Progenitor cell of endocrine pancreas (in vitro differentiated cells): ENCODE measurements around the gene RNASE13. TPM values are rescaled to one million over a fixed set of nuclear protein-coding genes. Genes with fewer than 3 reads are reported as not detected.

Source experiments
- DNase-seq: peaks from one replicate; pipeline ENCODE4 v3.0.0; 2021; ENCODE audit warnings: low spot score; ENCODE audit not compliant: unreplicated experiment
- H3K27ac Mint-ChIP-seq: 2 replicates; pipeline ENCODE4 v1.8.0; 2021; ENCODE audit warnings: mild to moderate bottlenecking, moderate library complexity, mixed read lengths
- H3K27me3 Mint-ChIP-seq: 2 replicates; pipeline ENCODE4 v1.8.0; 2021; ENCODE audit warnings: mixed read lengths
- H3K36me3 Mint-ChIP-seq: 2 replicates; pipeline ENCODE4 v1.8.0; 2022; ENCODE audit warnings: mixed read lengths; ENCODE audit not compliant: insufficient read depth
- H3K4me1 Mint-ChIP-seq: 2 replicates; pipeline ENCODE4 v1.8.0; 2021; ENCODE audit warnings: low read depth, mixed read lengths
- H3K4me3 Mint-ChIP-seq: 2 replicates; pipeline ENCODE4 v1.8.0; 2021; ENCODE audit warnings: low read depth, mild to moderate bottlenecking, moderate library complexity, mixed read lengths
- H3K9me3 Mint-ChIP-seq: 2 replicates; pipeline ENCODE4 v1.8.0; 2021; ENCODE audit warnings: low read depth, mixed read lengths
- total RNA-seq: library from RNA; stranded (reverse); gene quantifications from 2 replicates; pipeline ENCODE4 v1.2.1, GENCODE V29; 2021
- TF ChIP-seq, protein P1 (sequence below): fragments of 200-600 bp; sonication (generic); IDR thresholded peaks from one replicate; pipeline ENCODE4 v1.5.0; 2021; ENCODE audit warnings: antibody characterized with exemption, mild to moderate bottlenecking; ENCODE audit not compliant: unreplicated experiment

RNASE13 gene
- total RNA-seq, 1 donor from 2014 or later = not detected

DNA sequence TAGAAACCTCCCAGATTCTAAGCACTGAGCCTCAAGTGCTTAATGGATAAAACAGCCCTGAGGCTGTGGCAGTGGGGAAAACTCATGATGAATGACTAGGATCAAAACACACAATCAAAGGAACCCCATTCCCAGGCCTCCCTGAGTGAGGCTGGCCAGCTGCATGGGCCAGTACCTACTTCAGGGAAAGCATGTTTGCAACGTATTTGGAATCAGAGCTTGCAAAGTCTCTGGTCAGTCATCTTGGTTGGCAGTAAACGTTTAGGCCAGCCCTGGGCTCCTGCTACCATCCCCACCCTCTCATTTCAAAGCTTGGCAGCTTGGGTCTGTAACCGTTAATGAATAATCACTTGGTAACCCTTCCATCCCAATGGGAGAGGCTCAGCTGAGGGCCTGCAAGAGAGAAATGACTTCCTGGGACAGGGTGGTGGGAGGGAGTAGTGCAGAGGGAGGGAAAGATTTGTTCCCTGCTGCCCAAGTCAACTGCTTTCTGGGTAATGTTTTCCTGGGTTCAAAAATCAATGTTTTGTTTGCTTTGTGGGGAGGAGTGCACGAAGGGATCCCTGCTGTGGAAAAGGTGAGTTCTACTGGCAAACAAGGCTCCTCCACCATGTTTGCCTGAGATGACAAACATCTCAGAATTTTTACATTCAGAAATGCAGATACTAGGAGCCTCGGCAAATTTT, 21.0 kb upstream of the RNASE13 start:
- Mint-ChIP-seq H3K4me3 (peak overlapping the region; percentile 34), H3K4me1 (peaks cover 31% of the 10 kb centered on the region), H3K27me3 (no peaks in the 10 kb centered on the region), H3K9me3 (no peaks in the 10 kb centered on the region), H3K36me3 (no peaks in the 10 kb centered on the region), H3K27ac (peak overlapping the region; percentile 88)
- TF ChIP-seq, protein P1, sequence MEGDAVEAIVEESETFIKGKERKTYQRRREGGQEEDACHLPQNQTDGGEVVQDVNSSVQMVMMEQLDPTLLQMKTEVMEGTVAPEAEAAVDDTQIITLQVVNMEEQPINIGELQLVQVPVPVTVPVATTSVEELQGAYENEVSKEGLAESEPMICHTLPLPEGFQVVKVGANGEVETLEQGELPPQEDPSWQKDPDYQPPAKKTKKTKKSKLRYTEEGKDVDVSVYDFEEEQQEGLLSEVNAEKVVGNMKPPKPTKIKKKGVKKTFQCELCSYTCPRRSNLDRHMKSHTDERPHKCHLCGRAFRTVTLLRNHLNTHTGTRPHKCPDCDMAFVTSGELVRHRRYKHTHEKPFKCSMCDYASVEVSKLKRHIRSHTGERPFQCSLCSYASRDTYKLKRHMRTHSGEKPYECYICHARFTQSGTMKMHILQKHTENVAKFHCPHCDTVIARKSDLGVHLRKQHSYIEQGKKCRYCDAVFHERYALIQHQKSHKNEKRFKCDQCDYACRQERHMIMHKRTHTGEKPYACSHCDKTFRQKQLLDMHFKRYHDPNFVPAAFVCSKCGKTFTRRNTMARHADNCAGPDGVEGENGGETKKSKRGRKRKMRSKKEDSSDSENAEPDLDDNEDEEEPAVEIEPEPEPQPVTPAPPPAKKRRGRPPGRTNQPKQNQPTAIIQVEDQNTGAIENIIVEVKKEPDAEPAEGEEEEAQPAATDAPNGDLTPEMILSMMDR = no peak
- DNase-seq = no peak

DNA sequence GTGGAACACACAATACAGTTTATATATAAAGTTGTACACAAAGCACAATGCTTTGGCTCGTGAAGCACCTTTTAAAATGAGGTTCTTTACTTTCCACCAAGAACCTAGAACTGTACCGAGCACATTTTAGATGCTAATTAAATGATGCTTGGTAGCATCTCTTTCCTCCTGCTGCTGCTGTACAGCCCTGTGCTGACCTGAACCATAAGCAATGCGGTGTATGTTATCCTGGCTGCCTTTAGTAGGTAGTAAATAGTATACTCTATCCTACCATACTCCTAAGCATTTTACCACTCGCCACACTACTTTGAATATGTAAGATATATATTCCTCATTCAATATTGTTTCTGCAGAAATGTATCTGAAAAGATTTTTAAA, 20.1 kb upstream of the RNASE13 start:
- Mint-ChIP-seq H3K9me3 (no peaks in the 10 kb centered on the region), H3K36me3 (no peaks in the 10 kb centered on the region), H3K4me1 (peaks cover 23% of the 10 kb centered on the region), H3K4me3 (no peak overlapping the region), H3K27ac (no peak overlapping the region), H3K27me3 (no peaks in the 10 kb centered on the region)
- DNase-seq = no peak
- TF ChIP-seq, protein P1 = no peak

DNA sequence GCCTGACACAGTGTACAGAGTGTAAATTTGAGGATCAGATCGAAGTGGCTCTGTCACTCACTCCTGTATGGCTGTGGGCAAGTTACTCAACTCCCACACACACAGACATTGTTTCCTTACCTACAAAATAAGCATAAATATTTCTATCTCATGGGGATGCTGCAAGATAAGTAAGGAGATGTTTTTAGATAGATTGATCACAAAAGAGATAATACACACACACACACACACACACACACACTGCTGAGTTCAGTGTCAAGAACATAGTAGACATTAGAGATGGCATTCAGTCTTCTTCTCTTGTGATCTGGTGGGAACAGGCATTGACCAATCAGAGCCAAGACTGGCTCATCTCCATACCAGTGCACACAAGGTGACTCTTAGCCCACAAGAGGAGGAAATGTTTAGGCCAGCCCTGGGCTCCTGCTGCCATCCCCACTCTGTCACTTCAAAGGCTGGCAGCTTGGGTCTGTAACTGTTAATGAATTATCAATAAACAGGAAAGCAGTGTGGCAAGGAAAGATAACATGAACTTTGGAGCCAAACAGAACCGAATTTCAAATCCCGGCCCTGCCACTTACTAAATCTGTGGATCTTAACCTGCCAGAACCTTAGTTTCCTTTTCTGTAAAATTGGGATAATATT, 19.6 kb upstream of the RNASE13 start:
- H3K9me3 Mint-ChIP-seq = no peaks in the 10 kb centered on the region
- peak overlapping the region; percentile 1 for H3K27ac Mint-ChIP-seq

DNA sequence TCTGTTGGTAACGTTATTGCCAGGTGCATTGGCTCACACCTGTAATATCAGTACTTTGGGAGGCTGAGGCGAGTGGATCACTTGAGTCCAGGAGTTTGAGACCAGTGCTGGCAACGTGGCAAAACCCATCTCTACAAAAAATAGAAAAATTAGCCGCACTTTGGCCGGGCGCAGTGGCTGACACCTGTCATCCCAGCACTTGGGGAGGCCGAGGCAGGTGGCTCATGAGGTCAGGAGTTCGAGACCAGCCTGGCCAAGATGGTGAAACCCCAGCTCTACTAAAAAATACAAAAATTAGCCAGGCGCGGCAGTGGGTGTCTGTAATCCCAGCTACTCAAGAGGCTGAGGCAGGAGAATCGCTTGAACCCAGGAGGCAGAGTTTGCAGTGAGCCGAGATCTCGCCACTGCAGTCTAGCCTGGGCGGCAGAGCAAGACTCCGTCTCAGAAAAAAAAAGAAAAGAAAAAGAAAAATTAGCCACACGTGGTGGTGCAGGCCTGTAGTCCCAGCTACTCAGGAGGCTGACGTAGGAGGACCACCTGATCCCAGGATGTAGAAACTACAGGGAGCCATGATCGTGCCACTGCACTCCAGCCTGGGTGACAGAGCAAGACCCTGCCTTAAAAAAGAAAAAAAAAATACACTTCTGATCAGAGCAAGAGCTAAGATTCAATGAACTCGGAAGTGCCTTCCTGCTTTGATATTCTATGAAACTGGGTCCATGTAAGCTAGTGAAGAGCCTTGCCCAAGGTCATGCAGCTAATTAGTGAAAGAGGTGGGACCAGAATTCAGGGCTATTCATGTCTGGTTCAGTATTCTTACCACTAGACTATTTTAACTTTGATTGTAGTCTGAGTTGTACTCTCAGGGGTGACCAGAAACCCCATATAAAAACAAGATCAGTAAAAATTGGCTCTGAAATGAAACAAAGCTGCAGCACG, 18.8 kb upstream of the RNASE13 start:
- Mint-ChIP-seq H3K4me1 (peaks cover 26% of the 10 kb centered on the region), H3K9me3 (no peaks in the 10 kb centered on the region), H3K4me3 (no peak overlapping the region), H3K27me3 (no peaks in the 10 kb centered on the region), H3K27ac (no peak overlapping the region), H3K36me3 (no peaks in the 10 kb centered on the region)
- no peak for DNase-seq
- TF ChIP-seq, protein P1 = no peak

More for the DNA sequence above, 19.6 kb upstream of the RNASE13 start:
- Mint-ChIP-seq H3K4me1 (peaks cover 23% of the 10 kb centered on the region), H3K4me3 (no peak overlapping the region), H3K36me3 (no peaks in the 10 kb centered on the region), H3K27me3 (no peaks in the 10 kb centered on the region)
- no peak for DNase-seq
- TF ChIP-seq, protein P1 = no peak

DNA sequence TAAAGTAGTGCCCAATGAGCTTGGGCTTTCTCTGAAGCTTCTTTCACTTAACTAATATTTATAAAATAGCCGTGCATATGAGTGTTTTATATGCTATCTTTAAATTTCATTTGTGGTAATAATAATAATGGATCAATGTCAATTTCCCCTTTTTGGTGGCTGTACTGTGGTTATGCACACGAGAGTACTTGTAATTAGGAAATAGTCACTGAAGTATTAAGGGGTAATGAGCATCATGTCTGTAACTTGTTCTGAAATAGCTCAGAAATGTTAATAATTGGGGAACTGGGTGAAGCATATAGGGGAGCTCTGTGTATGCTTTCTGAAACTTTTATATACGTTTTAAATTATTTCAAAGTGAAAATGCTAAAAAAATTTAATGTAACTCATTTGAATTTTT, 16.0 kb upstream of the RNASE13 start:
- no peaks in the 10 kb centered on the region for H3K27me3 Mint-ChIP-seq
- no peak for DNase-seq
- no peaks in the 10 kb centered on the region for H3K36me3 Mint-ChIP-seq
- H3K4me1 Mint-ChIP-seq = peaks cover 23% of the 10 kb centered on the region
- no peak overlapping the region for H3K27ac Mint-ChIP-seq
- H3K4me3 Mint-ChIP-seq = no peak overlapping the region
- TF ChIP-seq, protein P1 = no peak
- H3K9me3 Mint-ChIP-seq = no peaks in the 10 kb centered on the region
